ENCODE data around the gene CFHR1.

Gene CFHR1

DNA sequence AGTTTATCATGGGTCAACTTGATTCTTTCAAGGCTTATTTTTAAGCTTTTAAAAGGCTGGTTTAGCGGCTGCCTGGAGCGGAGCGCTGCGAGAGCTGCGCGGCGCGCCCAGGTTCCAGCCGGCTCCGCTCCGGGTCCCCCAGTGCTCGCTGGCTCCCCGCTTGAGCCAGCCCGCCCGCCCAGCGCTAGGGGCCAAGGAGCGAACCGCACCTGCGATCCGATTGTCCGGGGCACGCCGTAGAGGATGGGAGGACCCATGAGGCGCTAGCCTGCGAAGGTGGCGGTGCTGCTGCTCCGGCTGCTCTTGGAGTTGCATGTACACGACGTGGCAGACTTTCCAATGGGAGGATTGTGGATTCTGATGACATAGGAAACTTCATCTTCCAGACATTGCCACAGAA, 58.4 kb downstream of the CFHR1 start:
- DNase-seq (ENCODE audit: low spot score) = no peak
